Rectal smooth muscle tissue (tissue), 1 donor: Measurements from ENCODE around the gene BCL6.

Experiments
- H3K27ac ChIP-seq: one replicate; pipeline ENCODE4 v1.7.0; 2013; ENCODE audit warnings: low read depth, low read length, inconsistent platforms
- H3K27me3 ChIP-seq: one replicate; pipeline ENCODE4 v1.7.0; 2013; ENCODE audit warnings: low read length; ENCODE audit not compliant: control insufficient read depth, insufficient read depth
- H3K36me3 ChIP-seq: one replicate; pipeline ENCODE4 v1.7.0; 2013; ENCODE audit warnings: low read length; ENCODE audit not compliant: control insufficient read depth, insufficient read depth
- H3K4me1 ChIP-seq: one replicate; pipeline ENCODE4 v1.7.0; 2013; ENCODE audit warnings: low read length; ENCODE audit not compliant: control insufficient read depth, insufficient read depth
- H3K4me3 ChIP-seq: one replicate; pipeline ENCODE4 v1.7.0; 2013; ENCODE audit warnings: low read length
- H3K9ac ChIP-seq: one replicate; pipeline ENCODE4 v1.7.0; 2013; ENCODE audit warnings: low read length

Gene BCL6

GRCh38 chr3:187717572-187717971 lies 27.7 kb downstream of the BCL6 start:
- Histone ChIP-seq H3K27ac (no peak overlapping the region), H3K4me1 (peaks cover 3% of the 10 kb centered on the region), H3K36me3 (peaks cover 6% of the 10 kb centered on the region), H3K4me3 (no peak overlapping the region), H3K27me3 (no peaks in the 10 kb centered on the region), H3K9ac (no peak overlapping the region)

- H3K36me3 ChIP-seq, result no peaks in the 10 kb centered on the region
- H3K27me3 ChIP-seq, result no peaks in the 10 kb centered on the region
- H3K4me3 ChIP-seq, result no peak overlapping the region
- no peak overlapping the region for H3K9ac ChIP-seq
- H3K4me1 ChIP-seq, result no peaks in the 10 kb centered on the region
- no peak overlapping the region for H3K27ac ChIP-seq
Measured at GRCh38 chr3:187714404-187714979, 30.8 kb downstream of the BCL6 start.

- Histone ChIP-seq H3K36me3 (no peaks in the 10 kb centered on the region), H3K9ac (no peak overlapping the region), H3K4me1 (no peaks in the 10 kb centered on the region), H3K27me3 (no peaks in the 10 kb centered on the region), H3K27ac (no peak overlapping the region), H3K4me3 (no peak overlapping the region)
Measured at GRCh38 chr3:187713504-187713903, 31.8 kb downstream of the BCL6 start.

GRCh38 chr3:187709155-187709554 lies 36.1 kb downstream of the BCL6 start:
- Histone ChIP-seq H3K27me3 (no peaks in the 10 kb centered on the region), H3K27ac (no peak overlapping the region), H3K4me1 (no peaks in the 10 kb centered on the region), H3K4me3 (no peak overlapping the region), H3K9ac (no peak overlapping the region), H3K36me3 (no peaks in the 10 kb centered on the region)

- Histone ChIP-seq H3K4me1 (no peaks in the 10 kb centered on the region), H3K27me3 (no peaks in the 10 kb centered on the region)
Measured at GRCh38 chr3:187708696-187709095, 36.6 kb downstream of the BCL6 start.

GRCh38 chr3:187706971-187707370 lies 38.3 kb downstream of the BCL6 start:
- Histone ChIP-seq H3K36me3 (no peaks in the 10 kb centered on the region), H3K4me1 (no peaks in the 10 kb centered on the region), H3K4me3 (no peak overlapping the region), H3K27me3 (no peaks in the 10 kb centered on the region), H3K27ac (no peak overlapping the region), H3K9ac (no peak overlapping the region)

More at GRCh38 chr3:187708696-187709095, 36.6 kb downstream of the BCL6 start:
- no peak overlapping the region for H3K27ac ChIP-seq
- H3K36me3 ChIP-seq, result no peaks in the 10 kb centered on the region
- H3K9ac ChIP-seq, result no peak overlapping the region
- no peak overlapping the region for H3K4me3 ChIP-seq

GRCh38 chr3:187705164-187705563 lies 40.1 kb downstream of the BCL6 start:
- Histone ChIP-seq H3K4me3 (no peak overlapping the region), H3K27me3 (no peaks in the 10 kb centered on the region), H3K4me1 (no peaks in the 10 kb centered on the region), H3K27ac (no peak overlapping the region), H3K9ac (no peak overlapping the region), H3K36me3 (no peaks in the 10 kb centered on the region)

GRCh38 chr3:187702507-187703033 lies 42.7 kb downstream of the BCL6 start, which contains the start of gene RTP2:
TSS of gene RTP2 (minus strand) at chr3:187702557. CDS start at chr3:187702128, 429 bp downstream.
- Histone ChIP-seq H3K4me1 (no peaks in the 10 kb centered on the region), H3K36me3 (no peaks in the 10 kb centered on the region), H3K9ac (no peak within 1 kb of the TSS), H3K4me3 (no peak within 1 kb of the TSS), H3K27me3 (no peaks in the 10 kb centered on the region), H3K27ac (no peak within 1 kb of the TSS)

GRCh38 chr3:187700249-187700648 lies 45.0 kb downstream of the BCL6 start:
- H3K4me3 ChIP-seq, result no peak overlapping the region
- no peak overlapping the region for H3K9ac ChIP-seq
- no peaks in the 10 kb centered on the region for H3K4me1 ChIP-seq
- H3K27me3 ChIP-seq, result no peaks in the 10 kb centered on the region
- no peak overlapping the region for H3K27ac ChIP-seq
- H3K36me3 ChIP-seq, result no peaks in the 10 kb centered on the region

- Histone ChIP-seq H3K27me3 (no peaks in the 10 kb centered on the region), H3K36me3 (no peaks in the 10 kb centered on the region), H3K4me3 (no peak overlapping the region), H3K27ac (no peak overlapping the region), H3K9ac (no peak overlapping the region), H3K4me1 (no peaks in the 10 kb centered on the region)
Measured at GRCh38 chr3:187698499-187699399, 46.5 kb downstream of the BCL6 start.

GRCh38 chr3:187696021-187696420 lies 49.2 kb downstream of the BCL6 start:
- Histone ChIP-seq H3K4me1 (no peaks in the 10 kb centered on the region), H3K27ac (no peak overlapping the region), H3K36me3 (no peaks in the 10 kb centered on the region), H3K27me3 (no peaks in the 10 kb centered on the region), H3K9ac (no peak overlapping the region), H3K4me3 (no peak overlapping the region)

GRCh38 chr3:187695449-187695848 lies 49.8 kb downstream of the BCL6 start:
- no peak overlapping the region for H3K4me3 ChIP-seq
- no peaks in the 10 kb centered on the region for H3K36me3 ChIP-seq
- H3K4me1 ChIP-seq, result no peaks in the 10 kb centered on the region
- no peak overlapping the region for H3K9ac ChIP-seq
- no peaks in the 10 kb centered on the region for H3K27me3 ChIP-seq
- H3K27ac ChIP-seq, result no peak overlapping the region
